Calu3 (cell line): ENCODE results near the gene NR1H3. TPM values are rescaled to one million over a fixed set of nuclear protein-coding genes. Genes with fewer than 3 reads are reported as not detected.

Experiments
- BruUV-seq: library from RNA; stranded (reverse); fragments of 400-500 nt; replicated peaks from 2 replicates; lab custom pipeline; 2021; lab: Mats Ljungman, UMichigan
- CTCF ChIA-PET: fragments of 300-600 bp; sonication (Branson Sonifier 250); formaldehyde crosslinking; loops from one replicate; lab custom pipeline; 2022; ENCODE audit warnings: antibody characterized with exemption; lab: Charles Lee
- DNase-seq: peaks from one replicate; pipeline ENCODE4 v3.0.0; 2022
- H3K27ac Mint-ChIP-seq: one replicate; pipeline ENCODE4 v1.8.0; 2022; ENCODE audit warnings: mixed read lengths; ENCODE audit not compliant: unreplicated experiment
- H3K27me3 Mint-ChIP-seq: one replicate; pipeline ENCODE4 v1.8.0; 2022; ENCODE audit warnings: mixed read lengths; ENCODE audit not compliant: unreplicated experiment
- H3K36me3 Mint-ChIP-seq: one replicate; pipeline ENCODE4 v1.8.0; 2022; ENCODE audit warnings: mild to moderate bottlenecking, moderate library complexity, mixed read lengths; ENCODE audit not compliant: insufficient read depth, unreplicated experiment
- H3K4me1 Mint-ChIP-seq: one replicate; pipeline ENCODE4 v1.8.0; 2022; ENCODE audit warnings: mild to moderate bottlenecking, low read depth, mixed read lengths; ENCODE audit not compliant: unreplicated experiment
- H3K4me3 Mint-ChIP-seq: one replicate; pipeline ENCODE4 v1.8.0; 2022; ENCODE audit warnings: mild to moderate bottlenecking, low read depth, moderate library complexity, mixed read lengths; ENCODE audit not compliant: unreplicated experiment
- H3K9me3 Mint-ChIP-seq: one replicate; pipeline ENCODE4 v1.8.0; 2022; ENCODE audit warnings: low read depth, mixed read lengths; ENCODE audit not compliant: unreplicated experiment
- CTCF ChIP-seq: fragments of 200-600 bp; IDR thresholded peaks from one replicate; pipeline ENCODE4 v1.8.0; 2022; ENCODE audit warnings: antibody characterized with exemption; ENCODE audit not compliant: unreplicated experiment
- intact Hi-C: fragments of 100-400 bp; cut with micrococcal nuclease; formaldehyde crosslinking; loops from one replicate; pipeline ENCODE4 v1.10.0; 2022; ENCODE audit not compliant: unreplicated experiment
- total RNA-seq: library from RNA; stranded (reverse); gene quantifications from 2 replicates; pipeline ENCODE4 v1.2.3, GENCODE V29; 2022

The NR1H3 gene
- total RNA-seq, 1 experiment from 2014 or later, result 14.2 TPM

- H3K27ac Mint-ChIP-seq, result peak overlapping the region; percentile 80
- peaks cover 31% of the 10 kb centered on the region for H3K36me3 Mint-ChIP-seq
- H3K9me3 Mint-ChIP-seq, result no peaks in the 10 kb centered on the region
- intact Hi-C loops, result loop anchor here (5.0 kb wide), 1 partner anchor 37 kb away; the partner anchor contains the start of gene ARFGAP2
- BruUV-seq, result TSS peak; percentile 79
- TF ChIP-seq CTCF, result no peak
- H3K4me1 Mint-ChIP-seq, result peaks cover 34% of the 10 kb centered on the region
- no peaks in the 10 kb centered on the region for H3K27me3 Mint-ChIP-seq
- peak overlapping the region; percentile 71 for H3K4me3 Mint-ChIP-seq
- DNase-seq, result peak; percentile 89
- CTCF ChIA-PET, result interaction anchor here (0.5 to 2.8 kb wide), 11 partner anchors 10 to 192 kb away, joined by 3 to 13 read pairs (median 4); partner anchors contain the start of genes ACP2 and NR1H3
These were observed 43.7 kb upstream of the NR1H3 start for GRCh38 chr11:47213950-47214565.

GRCh38 chr11:47215366-47215910, 42.4 kb upstream of the NR1H3 start:
- TF ChIP-seq CTCF, result no peak
- H3K9me3 Mint-ChIP-seq, result no peaks in the 10 kb centered on the region
- no peak for DNase-seq
- H3K4me1 Mint-ChIP-seq, result peaks cover 44% of the 10 kb centered on the region
- intact Hi-C loops, result loop anchor here (5.0 kb wide), 1 partner anchor 42 kb away; the partner anchor contains the start of gene NR1H3
- no TSS peak for BruUV-seq
- CTCF ChIA-PET, result interaction anchor here (1.1 to 2.8 kb wide), 6 partner anchors 21 to 44 kb away, joined by 4 to 13 read pairs (median 6); partner anchors contain the start of gene NR1H3
- H3K36me3 Mint-ChIP-seq, result peaks cover 36% of the 10 kb centered on the region
- H3K4me3 Mint-ChIP-seq, result peak overlapping the region; percentile 71
- H3K27me3 Mint-ChIP-seq, result no peaks in the 10 kb centered on the region
- peak overlapping the region; percentile 84 for H3K27ac Mint-ChIP-seq

GRCh38 chr11:47216121-47216798, 41.5 kb upstream of the NR1H3 start:
- H3K27me3 Mint-ChIP-seq, result no peaks in the 10 kb centered on the region
- CTCF ChIA-PET, result interaction anchor here (0.7 to 2.8 kb wide), 2 partner anchors 31 to 32 kb away, joined by 3 to 13 read pairs; partner anchors contain the start of gene ACP2
- BruUV-seq, result no TSS peak
- peak overlapping the region; percentile 71 for H3K4me3 Mint-ChIP-seq
- H3K4me1 Mint-ChIP-seq, result peaks cover 47% of the 10 kb centered on the region
- H3K27ac Mint-ChIP-seq, result peak overlapping the region; percentile 84
- DNase-seq, result peak; percentile 73
- peaks cover 38% of the 10 kb centered on the region for H3K36me3 Mint-ChIP-seq
- no peak for TF ChIP-seq CTCF
- intact Hi-C loops, result loop anchor here (5.0 kb wide), 1 partner anchor 41 kb away; the partner anchor contains the start of gene NR1H3
- no peaks in the 10 kb centered on the region for H3K9me3 Mint-ChIP-seq

GRCh38 chr11:47220401-47220821, 37.4 kb upstream of the NR1H3 start:
- DNase-seq, result no peak
- no peaks in the 10 kb centered on the region for H3K27me3 Mint-ChIP-seq
- intact Hi-C loops, result no loop called here
- H3K27ac Mint-ChIP-seq, result peak overlapping the region; percentile 62
- CTCF ChIA-PET, result interaction anchor here (0.6 to 1.4 kb wide), 5 partner anchors 16 to 39 kb away, joined by 3 to 4 read pairs (median 3); no protein-coding TSS in a partner anchor
- peaks cover 24% of the 10 kb centered on the region for H3K36me3 Mint-ChIP-seq
- H3K9me3 Mint-ChIP-seq, result no peaks in the 10 kb centered on the region
- no peak for TF ChIP-seq CTCF
- H3K4me3 Mint-ChIP-seq, result no peak overlapping the region
- no TSS peak for BruUV-seq
- peaks cover 34% of the 10 kb centered on the region for H3K4me1 Mint-ChIP-seq
